ENCODE measurements around the gene KCNK13.
"Not testable (repeated sequence)": the region's sequence is repeated elsewhere in the genome, so short reads cannot be mapped to it uniquely, and the experiment has no call there.

KCNK13 gene

GRCh38 chr14:90193925-90194324 is 132.1 kb downstream of the KCNK13 start:
- DNase-seq (ENCODE audit: low read depth), result no peak

GRCh38 chr14:90194706-90195105 is 132.9 kb downstream of the KCNK13 start:
- no peak for DNase-seq (ENCODE audit: low read depth)

GRCh38 chr14:90198541-90199060 is 136.8 kb downstream of the KCNK13 start:
- no peak for DNase-seq (ENCODE audit: low read depth)

GRCh38 chr14:90200546-90200945 is 138.8 kb downstream of the KCNK13 start:
- not testable (repeated sequence) for DNase-seq (ENCODE audit: low read depth)

GRCh38 chr14:90201344-90201743 is 139.6 kb downstream of the KCNK13 start:
- no peak for DNase-seq (ENCODE audit: low read depth)

- DNase-seq (ENCODE audit: low read depth), result no peak
Measured at GRCh38 chr14:90204516-90204915, 142.7 kb downstream of the KCNK13 start.

GRCh38 chr14:90213099-90213748 is 151.4 kb downstream of the KCNK13 start:
- DNase-seq (ENCODE audit: low read depth), result no peak

GRCh38 chr14:90228478-90228877 is 166.7 kb downstream of the KCNK13 start:
- no peak for DNase-seq (ENCODE audit: low read depth)

- DNase-seq (ENCODE audit: low read depth), result not testable (repeated sequence)
Measured at GRCh38 chr14:90229942-90230341, 168.1 kb downstream of the KCNK13 start.
